AG04449 (cell line): ENCODE data around the gene ABLIM2.

Source experiments
- CTCF ChIA-PET: fragments of 350-600 bp; formaldehyde crosslinking; extraction: SDS; loops from one replicate; lab custom pipeline; 2021; ENCODE audit warnings: antibody characterized with exemption; lab: Yijun Ruan, JAX
- POLR2A ChIA-PET: fragments of 400-600, 350-600 bp; formaldehyde crosslinking; extraction: SDS; loops from one replicate; lab custom pipeline; 2020; ENCODE audit warnings: antibody characterized with exemption, inconsistent platforms; lab: Yijun Ruan, JAX
- DNase-seq: peaks from one replicate; pipeline ENCODE4 v3.0.0-alpha.2; 2010; ENCODE audit warnings: low read depth, low spot score
- H3K4me3 ChIP-seq: 2 replicates; pipeline ENCODE4 v1.5.1; 2011; ENCODE audit warnings: low read depth, mild to moderate bottlenecking, control low read depth, low read length
- TF ChIP-seq, protein P1 (sequence below): IDR thresholded peaks from one replicate; pipeline ENCODE4 v1.5.1; 2011; ENCODE audit warnings: mild to moderate bottlenecking, moderate library complexity, low read length, control low read depth, inconsistent platforms; ENCODE audit not compliant: insufficient read depth; ENCODE audit errors: missing control alignments

Gene ABLIM2

DNA sequence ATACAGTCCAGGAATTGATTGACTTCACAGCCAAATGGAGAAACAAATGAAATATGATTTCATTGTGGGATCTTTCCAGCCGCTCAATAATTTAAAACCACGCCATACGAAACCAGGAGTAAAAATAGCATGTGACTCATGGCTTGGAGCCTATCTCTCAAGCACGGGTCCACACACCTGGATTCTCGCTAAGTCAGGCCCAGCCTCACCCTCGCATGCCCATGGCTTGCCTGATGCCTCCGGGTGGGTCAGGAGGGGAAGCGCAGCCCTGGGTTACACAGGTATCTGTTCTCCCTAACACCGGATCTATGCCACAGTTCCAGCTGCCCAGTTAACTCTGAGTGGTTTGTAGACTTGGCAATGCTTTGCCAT, 5.6 kb upstream of the ABLIM2 start:
- CTCF ChIA-PET: interaction anchor here (1.3 to 1.4 kb wide), 2 partner anchors 14 to 15 kb away, joined by 3 read pairs; no protein-coding TSS in a partner anchor
- POLR2A ChIA-PET: interaction anchor here (0.5 kb wide), 1 partner anchor 218 kb away, joined by 4 read pairs; no protein-coding TSS in a partner anchor
- H3K4me3 ChIP-seq: no peak overlapping the region
- no peak for DNase-seq
- TF ChIP-seq, protein P1, sequence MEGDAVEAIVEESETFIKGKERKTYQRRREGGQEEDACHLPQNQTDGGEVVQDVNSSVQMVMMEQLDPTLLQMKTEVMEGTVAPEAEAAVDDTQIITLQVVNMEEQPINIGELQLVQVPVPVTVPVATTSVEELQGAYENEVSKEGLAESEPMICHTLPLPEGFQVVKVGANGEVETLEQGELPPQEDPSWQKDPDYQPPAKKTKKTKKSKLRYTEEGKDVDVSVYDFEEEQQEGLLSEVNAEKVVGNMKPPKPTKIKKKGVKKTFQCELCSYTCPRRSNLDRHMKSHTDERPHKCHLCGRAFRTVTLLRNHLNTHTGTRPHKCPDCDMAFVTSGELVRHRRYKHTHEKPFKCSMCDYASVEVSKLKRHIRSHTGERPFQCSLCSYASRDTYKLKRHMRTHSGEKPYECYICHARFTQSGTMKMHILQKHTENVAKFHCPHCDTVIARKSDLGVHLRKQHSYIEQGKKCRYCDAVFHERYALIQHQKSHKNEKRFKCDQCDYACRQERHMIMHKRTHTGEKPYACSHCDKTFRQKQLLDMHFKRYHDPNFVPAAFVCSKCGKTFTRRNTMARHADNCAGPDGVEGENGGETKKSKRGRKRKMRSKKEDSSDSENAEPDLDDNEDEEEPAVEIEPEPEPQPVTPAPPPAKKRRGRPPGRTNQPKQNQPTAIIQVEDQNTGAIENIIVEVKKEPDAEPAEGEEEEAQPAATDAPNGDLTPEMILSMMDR: no peak

DNA sequence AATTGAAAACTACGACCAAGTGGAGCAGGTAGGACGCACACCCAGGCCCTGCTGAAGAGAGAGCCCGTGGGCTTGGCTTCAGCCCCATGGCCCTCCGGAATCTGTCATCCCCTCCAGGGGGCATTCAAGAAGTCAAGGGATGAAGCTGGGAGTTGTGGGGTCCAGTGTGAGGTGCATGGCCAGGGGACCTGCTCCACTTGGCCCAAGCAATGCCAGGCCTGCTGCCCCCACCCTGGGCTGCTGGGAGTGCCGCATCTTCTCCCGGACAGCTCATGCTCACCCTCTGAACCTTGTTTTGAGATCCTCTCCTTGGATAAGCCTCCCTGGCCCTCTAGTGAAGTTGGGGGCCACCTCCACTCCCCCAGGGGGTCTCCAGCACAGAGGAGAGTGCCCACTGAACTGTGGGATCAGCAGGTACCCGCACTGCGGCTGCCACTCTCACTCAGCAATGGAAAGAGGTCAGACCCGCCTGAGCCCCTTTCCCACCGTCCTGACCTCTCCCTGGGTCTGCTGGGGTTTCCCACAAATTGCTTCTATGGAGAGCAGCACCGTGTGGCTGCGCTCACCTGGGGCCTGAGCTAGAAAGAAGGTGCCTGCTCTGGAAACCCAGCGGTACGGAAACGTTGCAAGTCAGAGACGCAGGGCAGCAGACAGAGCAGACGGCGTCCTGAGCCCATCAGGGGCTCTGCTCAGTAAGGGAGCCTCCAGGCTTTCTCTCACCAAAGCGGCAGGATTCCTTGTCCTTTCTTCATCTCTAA, 5.0 kb upstream of the ABLIM2 start:
- TF ChIP-seq, protein P1: no peak
- ChIA-PET POLR2A (interaction anchor here (0.5 kb wide), 1 partner anchor 219 kb away, joined by 4 read pairs; no protein-coding TSS in a partner anchor), CTCF (interaction anchor here (1.3 to 1.4 kb wide), 3 partner anchors 13 to 15 kb away, joined by 3 to 10 read pairs (median 3); no protein-coding TSS in a partner anchor)
- H3K4me3 ChIP-seq: no peak overlapping the region
- no peak for DNase-seq

DNA sequence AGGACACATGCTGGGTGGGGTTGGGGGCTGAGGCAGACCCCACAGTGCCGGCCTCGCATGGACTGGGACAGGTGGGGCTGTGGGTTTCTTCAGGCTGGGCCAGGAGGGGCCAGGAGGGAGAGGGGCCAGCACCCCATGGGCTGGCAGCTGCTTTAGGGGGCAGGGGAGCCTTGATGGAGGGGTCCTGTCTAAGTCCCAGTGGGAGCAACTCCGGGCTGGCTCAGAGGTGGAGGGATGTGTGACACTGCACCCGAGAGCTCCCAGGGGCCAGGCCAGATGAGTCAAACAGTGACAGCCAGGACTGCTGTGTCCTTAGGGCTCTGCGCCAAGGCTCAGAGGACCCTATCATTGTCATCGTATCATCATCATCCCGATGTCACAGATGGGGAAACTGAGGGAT, 4.4 kb upstream of the ABLIM2 start:
- DNase-seq: no peak
- no peak overlapping the region for H3K4me3 ChIP-seq
- TF ChIP-seq, protein P1: no peak
- ChIA-PET CTCF (interaction anchor here (1.3 kb wide), 2 partner anchors 13 to 16 kb away, joined by 3 to 10 read pairs; no protein-coding TSS in a partner anchor), POLR2A (no interaction called here)

DNA sequence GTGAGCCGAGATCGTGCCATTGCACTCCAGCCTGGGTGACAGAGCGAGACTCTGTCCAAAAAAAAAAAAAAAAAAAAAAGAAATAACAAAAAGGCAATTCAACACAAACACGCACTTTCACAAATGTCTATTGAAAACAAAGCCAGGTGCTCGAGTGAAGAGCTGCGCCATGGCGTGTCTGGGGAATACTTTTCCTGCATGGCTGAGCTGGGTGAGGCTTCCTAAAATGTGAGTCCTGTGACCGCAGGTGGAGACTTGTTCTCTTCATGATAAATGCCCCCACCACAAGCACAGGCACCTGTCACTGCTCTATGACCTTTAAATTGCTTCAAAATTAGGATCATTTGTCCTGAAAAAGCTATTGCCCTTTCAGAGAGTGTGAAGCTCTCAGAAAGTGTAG, 4.0 kb upstream of the ABLIM2 start:
- no peak for DNase-seq
- TF ChIP-seq, protein P1: no peak
- ChIA-PET POLR2A (no interaction called here), CTCF (interaction anchor here (1.3 kb wide), 2 partner anchors 14 to 16 kb away, joined by 3 to 10 read pairs; no protein-coding TSS in a partner anchor)
- no peak overlapping the region for H3K4me3 ChIP-seq

DNA sequence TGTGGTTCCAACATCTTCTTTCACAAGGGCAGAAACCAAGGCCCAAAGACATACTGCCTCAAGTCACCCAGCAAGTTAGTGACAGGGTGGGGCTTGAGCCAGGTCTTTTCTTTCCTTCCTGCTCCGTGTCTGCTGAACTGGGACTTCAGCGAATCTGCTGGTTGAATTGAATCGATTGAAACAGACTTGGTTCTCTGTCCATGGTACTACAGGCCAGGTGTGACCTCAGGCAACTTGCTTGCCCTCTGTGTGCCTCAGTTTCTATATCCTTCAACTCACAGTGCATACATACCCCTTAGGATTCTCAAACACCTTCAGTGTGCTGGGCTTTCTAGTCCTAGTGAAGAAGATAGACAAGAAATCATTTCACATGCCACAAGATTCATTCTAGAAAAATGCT, 2.0 kb upstream of the ABLIM2 start:
- no peak for DNase-seq
- H3K4me3 ChIP-seq: no peak overlapping the region
- POLR2A ChIA-PET: no interaction called here
- CTCF ChIA-PET: interaction anchor here (1.6 kb wide), 1 partner anchor 10 kb away, joined by 4 read pairs; no protein-coding TSS in a partner anchor
- TF ChIP-seq, protein P1: no peak

DNA sequence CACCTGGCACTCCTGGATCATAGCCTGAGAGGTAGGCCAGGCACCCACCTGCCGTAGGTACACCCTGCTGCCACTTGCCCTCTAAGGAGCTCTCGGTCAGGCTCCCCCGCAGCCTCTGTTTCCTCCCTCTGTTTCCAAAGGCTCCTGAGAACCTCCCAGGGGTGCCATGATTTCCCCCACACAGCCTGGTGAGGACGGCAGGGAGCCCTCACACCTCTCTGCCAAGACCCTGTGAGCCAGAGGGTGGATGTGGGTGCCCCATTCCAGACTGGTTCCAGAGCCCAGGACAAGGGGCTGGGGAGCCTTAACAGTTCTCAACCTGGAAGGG, 1.6 kb upstream of the ABLIM2 start:
- CTCF ChIA-PET: interaction anchor here (1.6 to 2.0 kb wide), 2 partner anchors 10 to 16 kb away, joined by 4 to 5 read pairs; no protein-coding TSS in a partner anchor
- no peak for DNase-seq
- no peak overlapping the region for H3K4me3 ChIP-seq
- TF ChIP-seq, protein P1: no peak
- POLR2A ChIA-PET: no interaction called here
